HCT116 (cell line): ENCODE measurements around the gene H3-3A. TPM values are rescaled to one million over a fixed set of nuclear protein-coding genes. Genes with fewer than 3 reads are reported as not detected.

Source experiments
- ATAC-seq: fragments of 200-7000 bp; cut with Tn5 transposase; 2 replicates; pipeline ENCODE4 v1.9.1; 2020; ENCODE audit warnings: mild to moderate bottlenecking, moderate library complexity
- BruUV-seq: library from RNA; stranded (reverse); fragments of 400-500 nt; replicated peaks from 2 replicates; lab custom pipeline; 2021; lab: Mats Ljungman, UMichigan
- CTCF ChIA-PET: fragments of 300-600 bp; sonication (Branson Sonifier 250); formaldehyde crosslinking; loops from one replicate; lab custom pipeline; 2021; ENCODE audit warnings: antibody characterized with exemption; lab: Charles Lee
- POLR2A ChIA-PET: fragments of 300-600, 350-600 bp; sonication (Branson Sonifier 250); formaldehyde crosslinking; loops from one replicate; lab custom pipeline; 2021; ENCODE audit warnings: antibody characterized with exemption; lab: Charles Lee
- RAD21 ChIA-PET, 2 experiments: fragments of 300-600 bp; sonication (Branson Sonifier 250); formaldehyde crosslinking; loops; one replicate each; lab custom pipeline; 2023; ENCODE audit warnings: low total read pairs in 2 of 2; ENCODE audit not compliant: uncharacterized antibody in 2 of 2, unreplicated experiment in 2 of 2, low non-redundant PET in 1 of 2; lab: Charles Lee
- DNase-seq: peaks from one replicate; pipeline ENCODE4 v3.0.0-alpha.2; 2010; ENCODE audit warnings: low read depth, low spot score
- H2AFZ ChIP-seq: fragments of 200-600 bp; shearing (Covaris generic), sonication (generic); 2 replicates; pipeline ENCODE4 v1.6.1; 2017; ENCODE audit warnings: low read depth, mixed run types, mixed read lengths, antibody characterized with exemption, low read length; ENCODE audit not compliant: poor library complexity, severe bottlenecking
- H3K27ac ChIP-seq: 2 replicates; pipeline ENCODE4 v1.5.1; 2012; ENCODE audit warnings: low read depth, low read length
- H3K27me3 ChIP-seq: fragments of 200-600 bp; sonication (generic); 2 replicates; pipeline ENCODE4 v1.6.1; 2016; ENCODE audit warnings: mixed run types, low read length, mixed read lengths; ENCODE audit not compliant: insufficient read depth
- H3K36me3 ChIP-seq, 2 experiments: fragments of 200-500 bp in 1 of 2; fragments of 200-600 bp in 1 of 2; sonication (Bioruptor generic) in 1 of 2; sonication (generic) in 1 of 2; 2 replicates each; pipeline versions ENCODE4 v1.5.1 to v1.6.1; 2014 to 2016; ENCODE audit warnings: low read length in 2 of 2, inconsistent platforms in 1 of 2, mixed read lengths in 1 of 2, mixed run types in 1 of 2; ENCODE audit not compliant: insufficient read depth in 2 of 2, control insufficient read depth in 1 of 2
- H3K4me1 ChIP-seq, 2 experiments: fragments of 200-600 bp in 1 of 2; sonication (generic) in 1 of 2; 2 replicates each; pipeline versions ENCODE4 v1.5.1 to v1.6.1; 2012 to 2017; ENCODE audit warnings: low read length in 2 of 2, inconsistent platforms in 1 of 2, mild to moderate bottlenecking in 1 of 2, mixed read lengths in 1 of 2, mixed run types in 1 of 2, moderate library complexity in 1 of 2; ENCODE audit not compliant: insufficient read depth in 2 of 2, control insufficient read depth in 1 of 2
- H3K4me2 ChIP-seq: fragments of 200-600 bp; sonication (generic); 2 replicates; pipeline ENCODE4 v1.6.1; 2017; ENCODE audit warnings: mixed run types, low read length, mixed read lengths
- H3K4me3 ChIP-seq, 2 experiments: fragments of 200-600 bp in 1 of 2; sonication (generic) in 1 of 2; replicated peaks in 1 of 2; 2 replicates each; pipeline ENCODE4 v1.5.1; 2011 to 2016; ENCODE audit warnings: low read length in 2 of 2, control low read depth in 1 of 2, low read depth in 1 of 2, mild to moderate bottlenecking in 1 of 2, mixed read lengths in 1 of 2, mixed run types in 1 of 2
- H3K79me2 ChIP-seq: fragments of 200-600 bp; sonication (generic); 2 replicates; pipeline ENCODE4 v1.6.1; 2017; ENCODE audit warnings: mild to moderate bottlenecking, mixed run types, low read length, moderate library complexity, mixed read lengths; ENCODE audit not compliant: insufficient read depth
- H3K9ac ChIP-seq: fragments of 200-600 bp; sonication (generic); 2 replicates; pipeline ENCODE4 v1.6.1; 2016; ENCODE audit warnings: low read length, mixed read lengths
- H3K9me2 ChIP-seq: fragments of 200-600 bp; sonication (generic), shearing (Covaris generic); 2 replicates; pipeline ENCODE4 v1.6.1; 2017; ENCODE audit warnings: mixed run types, mild to moderate bottlenecking, moderate library complexity; ENCODE audit not compliant: insufficient read depth
- H3K9me3 ChIP-seq, 2 experiments: fragments of 200-500 bp in 1 of 2; fragments of 200-600 bp in 1 of 2; sonication (Bioruptor generic) in 1 of 2; sonication (generic) in 1 of 2; 2 replicates each; pipeline ENCODE4 v1.6.1; 2014 to 2017; ENCODE audit warnings: low read length in 2 of 2, mixed read lengths in 2 of 2, inconsistent platforms in 1 of 2, low read depth in 1 of 2, mild to moderate bottlenecking in 1 of 2, mixed run types in 1 of 2, moderate library complexity in 1 of 2; ENCODE audit not compliant: control insufficient read depth in 1 of 2, insufficient read depth in 1 of 2
- H4K20me1 ChIP-seq: fragments of 200-600 bp; sonication (generic), shearing (Covaris generic); 2 replicates; pipeline ENCODE4 v1.6.1; 2017; ENCODE audit warnings: mixed run types, mild to moderate bottlenecking, moderate library complexity; ENCODE audit not compliant: insufficient read depth
- ATF3 ChIP-seq: IDR thresholded peaks from 2 replicates; pipeline ENCODE4 v1.6.1; 2012
- CEBPB ChIP-seq: IDR thresholded peaks from 2 replicates; pipeline ENCODE4 v1.6.1; 2012; ENCODE audit warnings: low read depth
- CTCF ChIP-seq, 3 experiments: fragments of 200-600 bp in 1 of 3; sonication (generic) in 1 of 3; IDR thresholded peaks in 2 of 3; conservative IDR thresholded peaks in 1 of 3; 2 replicates each; pipeline ENCODE4 v1.5.1; 2012 to 2017; ENCODE audit warnings: low read depth in 2 of 3, low read length in 2 of 3, antibody characterized with exemption in 1 of 3, borderline replicate concordance in 1 of 3, control low read depth in 1 of 3, mild to moderate bottlenecking in 1 of 3, mixed read lengths in 1 of 3, mixed run types in 1 of 3, moderate library complexity in 1 of 3; ENCODE audit not compliant: insufficient read depth in 1 of 3
- EGR1 ChIP-seq: IDR thresholded peaks from 2 replicates; pipeline ENCODE4 v1.6.1; 2012; ENCODE audit warnings: low read depth
- EZH2 ChIP-seq: fragments of 200-600 bp; sonication (generic); IDR thresholded peaks from 2 replicates; pipeline ENCODE4 v1.6.1; 2017; ENCODE audit warnings: antibody characterized with exemption, mixed run types
- FOSL1 ChIP-seq: IDR thresholded peaks from 2 replicates; pipeline ENCODE4 v1.6.1; 2012; ENCODE audit warnings: low read depth
- MAX ChIP-seq: IDR thresholded peaks from 2 replicates; pipeline ENCODE4 v1.6.1; 2012
- POLR2A ChIP-seq: IDR thresholded peaks from 2 replicates; pipeline ENCODE4 v1.7.0; 2011; ENCODE audit warnings: borderline replicate concordance; ENCODE audit not compliant: insufficient read depth, insufficient read length; ENCODE audit errors: extremely low read depth
- POLR2AphosphoS5 ChIP-seq: IDR thresholded peaks from 2 replicates; pipeline ENCODE4 v1.6.1; 2011; ENCODE audit warnings: mild to moderate bottlenecking, low read depth, low read length, moderate library complexity
- REST ChIP-seq: IDR thresholded peaks from 2 replicates; pipeline ENCODE4 v1.6.1; 2012; ENCODE audit warnings: low read depth
- SIN3A ChIP-seq: IDR thresholded peaks from 2 replicates; pipeline ENCODE4 v1.6.1; 2012; ENCODE audit warnings: low read depth
- SP1 ChIP-seq: IDR thresholded peaks from 2 replicates; pipeline ENCODE4 v1.6.1; 2012; ENCODE audit warnings: low read depth
- SRF ChIP-seq: IDR thresholded peaks from 2 replicates; pipeline ENCODE4 v1.6.1; 2012; ENCODE audit warnings: low read depth
- TCF7L2 ChIP-seq: IDR thresholded peaks from 2 replicates; pipeline ENCODE4 v1.7.0; 2011; ENCODE audit warnings: borderline replicate concordance, inconsistent platforms; ENCODE audit not compliant: insufficient read depth, insufficient read length; ENCODE audit errors: extremely low read depth
- YY1 ChIP-seq: IDR thresholded peaks from 2 replicates; pipeline ENCODE4 v1.6.1; 2011; ENCODE audit warnings: low read length, low read depth, moderate library complexity, mild to moderate bottlenecking; ENCODE audit not compliant: insufficient replicate concordance; ENCODE audit errors: extremely low read depth
- ZBTB33 ChIP-seq: IDR thresholded peaks from 2 replicates; pipeline ENCODE4 v1.6.1; 2011; ENCODE audit warnings: mild to moderate bottlenecking, low read length, moderate library complexity; ENCODE audit not compliant: insufficient replicate concordance; ENCODE audit errors: extremely low read depth
- ZNF274 ChIP-seq: fragments of 200-500 bp; sonication (Bioruptor generic); IDR thresholded peaks from 2 replicates; pipeline ENCODE4 v1.6.1; 2014; ENCODE audit warnings: mild to moderate bottlenecking, low read depth, low read length, inconsistent platforms
- intact Hi-C: fragments of 100-400 bp; cut with micrococcal nuclease; formaldehyde crosslinking; loops from 2 replicates; pipeline ENCODE4 v1.10.0; 2022
- total RNA-seq: library from RNA; stranded (reverse); gene quantifications from one replicate; pipeline ENCODE4 v1.2.1, GENCODE V29; 2021; ENCODE audit not compliant: unreplicated experiment

H3-3A gene
- total RNA-seq, 1 experiment from 2014 or later, result 386 TPM

- H3K36me3 ChIP-seq, result no peaks in the 10 kb centered on the region
- intact Hi-C loops, result no loop called here
- no peak for TF ChIP-seq REST
- no peak for TF ChIP-seq MAX
- TF ChIP-seq CEBPB, result no peak
- TF ChIP-seq EGR1, result no peak
- no peak for TF ChIP-seq ATF3
- TF ChIP-seq POLR2A, result no peak
- no peak for TF ChIP-seq FOSL1
- no peak for TF ChIP-seq ZBTB33
- no peak for TF ChIP-seq ZNF274
- no peak for TF ChIP-seq CTCF (IDR thresholded peaks at IDR 0.05 in 2 of 3, conservative IDR thresholded peaks at IDR 0.05 in 1 of 3; ENCODE audit: borderline replicate concordance in 1 of 3, insufficient read depth in 1 of 3, low read depth in 2 of 3, low read length in 2 of 3)
- no peak for TF ChIP-seq SRF
- no peak for TF ChIP-seq TCF7L2
- no peak for TF ChIP-seq SP1
- no peak for TF ChIP-seq POLR2AphosphoS5
- TF ChIP-seq EZH2, result no peak
- no peak for TF ChIP-seq YY1
- no peak for TF ChIP-seq SIN3A
- no peaks in the 10 kb centered on the region for H3K9me3 ChIP-seq
- POLR2A ChIA-PET, result interaction anchor here (1.0 kb wide), 1 partner anchor 56 kb away, joined by 3 read pairs; no protein-coding TSS in a partner anchor
- peak overlapping the region; percentile 88 for H3K4me2 ChIP-seq
- no peaks in the 10 kb centered on the region for H3K9me2 ChIP-seq
- no TSS peak for BruUV-seq
- no peak for DNase-seq
- H3K79me2 ChIP-seq, result no peaks in the 10 kb centered on the region
- H3K4me1 ChIP-seq, result peaks cover 28 to 44% of the 10 kb centered on the region in 2 experiments
- H3K4me3 ChIP-seq, result peak overlapping the region in 1 of 2 experiments; percentile 59; a peak in 1 of 4 replicates
- no peak overlapping the region for H2AFZ ChIP-seq
- H3K27me3 ChIP-seq, result no peaks in the 10 kb centered on the region
- no peaks in the 10 kb centered on the region for H4K20me1 ChIP-seq
- H3K27ac ChIP-seq, result peak overlapping the region; percentile 95; the same call in 1 of the 2 replicates
- no peak for ATAC-seq
- CTCF ChIA-PET, result interaction anchor here (1.0 to 3.1 kb wide), 5 partner anchors 10 to 80 kb away, joined by 3 to 21 read pairs (median 4); partner anchors contain the start of gene H3-3A
- RAD21 ChIA-PET, result interaction anchor here in 1 of 2 experiments (1.2 kb wide), 1 partner anchor 10 kb away, joined by 4 read pairs; no protein-coding TSS in a partner anchor
- no peak overlapping the region for H3K9ac ChIP-seq
These were observed 58.6 kb downstream of the H3-3A start for GRCh38 chr1:226121049-226121586.
